SW 1271 (cell line): Measurements from ENCODE around the gene GJE1.

ENCODE experiments used
- DNase-seq, 2 experiments: peaks; one replicate each; lab custom pipeline; 2025; lab: John Stamatoyannopoulos, UW

Gene GJE1

GRCh38 chr6:142167071-142167470, 34.3 kb downstream of the GJE1 start:
- DNase-seq = no peak

- no peak for DNase-seq
Measured at GRCh38 chr6:142167486-142167885, 34.8 kb downstream of the GJE1 start.

DNA sequence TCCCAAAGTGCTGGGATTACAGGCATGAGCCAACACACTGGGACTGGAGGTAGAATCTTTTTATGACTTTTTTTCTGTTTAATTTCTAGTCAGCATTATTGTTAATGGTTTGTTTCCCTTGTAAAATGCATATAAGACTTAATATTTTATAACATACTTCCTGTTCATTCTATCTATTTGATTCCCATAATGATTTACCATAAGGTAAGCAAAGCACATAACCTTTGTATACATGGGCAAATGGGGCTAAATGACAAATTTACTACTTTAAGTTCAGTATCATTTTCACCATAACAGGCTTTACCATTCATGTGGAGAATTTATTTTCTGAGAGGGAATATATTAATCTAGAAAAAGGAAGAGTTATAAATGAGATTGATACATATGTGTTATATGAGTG, 38.6 kb downstream of the GJE1 start:
- no peak for DNase-seq

DNA sequence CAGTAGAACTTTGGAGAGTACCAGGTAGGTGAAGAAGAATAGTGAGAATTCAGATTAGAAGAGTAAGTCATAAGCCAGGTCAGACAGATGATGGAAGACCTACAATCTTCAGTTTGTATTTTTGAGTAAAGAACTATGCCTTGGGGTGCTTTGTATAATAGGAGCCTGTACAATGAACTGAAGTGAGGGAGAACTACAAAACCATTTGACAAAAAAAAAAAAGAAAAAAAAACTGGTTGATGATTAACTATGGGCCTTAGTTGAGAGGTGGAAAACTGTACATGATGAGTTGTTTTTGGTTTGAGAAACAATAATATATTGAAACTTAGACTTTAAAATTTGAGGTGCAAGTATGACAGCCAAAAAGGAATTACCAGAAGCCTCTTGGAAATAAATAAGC, 40.0 kb downstream of the GJE1 start:
- DNase-seq = no peak

DNA sequence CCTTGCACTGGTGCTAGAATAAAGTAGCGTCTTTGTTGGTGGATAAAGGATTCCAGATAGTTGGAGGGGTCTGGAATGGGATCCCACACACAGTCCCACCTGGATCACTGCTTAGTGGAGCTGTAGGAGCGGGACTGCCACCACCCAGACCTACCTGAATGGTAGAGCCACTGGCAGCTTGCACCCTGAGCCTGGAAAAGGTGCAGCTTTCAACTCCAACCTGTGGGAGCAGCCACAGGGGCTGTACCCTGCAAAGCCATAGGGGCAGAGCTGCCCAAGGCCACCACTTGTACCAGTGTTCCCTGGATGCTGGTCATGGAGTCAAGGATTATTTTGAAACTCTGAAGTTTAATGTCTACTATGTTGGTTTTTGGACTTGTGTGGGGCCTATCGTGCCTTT, 41.3 kb downstream of the GJE1 start:
- no peak for DNase-seq

GRCh38 chr6:142174703-142175102, 42.0 kb downstream of the GJE1 start:
- no peak for DNase-seq

GRCh38 chr6:142178129-142178528, 45.4 kb downstream of the GJE1 start:
- no peak for DNase-seq

DNA sequence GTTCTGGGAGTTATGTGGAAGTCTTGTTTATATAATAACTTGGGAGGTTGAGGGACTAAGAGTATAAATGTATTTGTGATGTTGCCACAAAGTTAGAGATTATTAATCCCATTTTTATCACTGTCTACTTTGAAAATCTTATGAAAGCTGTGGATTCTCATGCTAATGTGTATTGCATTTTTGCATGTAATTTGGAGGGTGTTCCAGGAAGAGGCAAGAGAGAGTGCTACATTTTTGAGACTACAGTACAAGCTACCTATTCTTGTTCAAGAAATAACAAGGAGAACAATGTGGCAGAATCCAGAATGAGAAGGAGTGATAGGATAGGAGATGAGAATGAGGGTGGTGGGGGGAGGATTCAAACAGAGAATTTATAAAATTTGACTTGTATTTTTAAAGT, 49.3 kb downstream of the GJE1 start:
- no peak for DNase-seq

DNA sequence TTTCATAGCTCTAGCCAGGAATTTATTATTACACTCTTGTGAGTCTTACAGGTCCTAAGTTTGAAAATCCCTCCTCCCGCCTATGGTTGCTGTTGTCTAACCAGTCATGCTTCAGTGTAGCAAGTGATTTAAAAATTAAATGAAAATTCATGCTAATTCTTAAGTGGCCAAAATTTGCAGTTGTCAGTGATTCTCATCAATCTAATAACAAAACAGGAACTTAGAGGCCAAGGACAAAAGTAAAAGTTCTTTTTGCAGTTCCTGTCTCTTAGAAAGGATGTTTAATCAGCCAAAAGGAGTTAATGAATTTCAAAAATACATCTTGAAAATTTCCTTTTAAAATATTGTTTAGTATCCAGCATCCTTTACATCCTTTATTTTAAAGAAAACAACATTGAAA, 50.6 kb downstream of the GJE1 start:
- DNase-seq = no peak

DNA sequence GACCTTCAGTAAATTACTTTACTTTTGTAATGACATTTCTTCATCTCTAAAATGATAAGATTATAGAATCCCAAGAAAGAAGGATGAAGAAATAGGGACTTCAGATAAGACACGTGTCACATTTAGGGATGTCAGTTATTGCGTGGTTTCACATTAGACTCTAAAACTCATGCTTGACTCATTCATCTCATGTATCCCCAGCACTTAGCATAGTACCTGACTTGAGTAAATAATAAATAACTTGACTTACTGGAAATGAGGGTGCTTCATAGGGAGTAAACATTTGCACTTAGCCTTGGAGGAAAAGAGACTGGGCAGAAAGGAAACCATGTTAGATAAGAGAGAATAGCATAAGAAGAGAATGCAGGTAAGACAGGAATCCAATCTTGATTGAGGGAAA, 51.6 kb downstream of the GJE1 start:
- DNase-seq = no peak
